Smooth muscle cell (in vitro differentiated cells): ENCODE results near the gene FAR2. TPM values are rescaled to one million over a fixed set of nuclear protein-coding genes. Genes with fewer than 3 reads are reported as not detected.

Experiments used
- DNase-seq: peaks from one replicate; lab custom pipeline; 2025; ENCODE audit not compliant: unreplicated experiment; lab: John Stamatoyannopoulos, UW
- H2AFZ ChIP-seq: fragments of 200-600 bp; sonication (generic); 2 replicates; pipeline ENCODE4 v1.6.0; 2016; ENCODE audit warnings: antibody characterized with exemption, low read depth, mild to moderate bottlenecking
- H3F3A ChIP-seq: fragments of 200-600 bp; sonication (generic); 2 replicates; pipeline ENCODE4 v1.6.0; 2017; ENCODE audit warnings: antibody characterized with exemption, low read depth
- H3K27ac ChIP-seq: fragments of 200-600 bp; sonication (generic); 2 replicates; pipeline ENCODE4 v1.5.1; 2016; ENCODE audit warnings: low read depth, mild to moderate bottlenecking
- H3K27me3 ChIP-seq: fragments of 200-600 bp; sonication (generic); 2 replicates; pipeline ENCODE4 v1.6.1; 2016; ENCODE audit warnings: low read depth, mild to moderate bottlenecking
- H3K36me3 ChIP-seq: fragments of 200-600 bp; sonication (generic); 2 replicates; pipeline ENCODE4 v1.5.1; 2016; ENCODE audit warnings: low read depth
- H3K4me1 ChIP-seq: fragments of 200-600 bp; sonication (generic); 2 replicates; pipeline ENCODE4 v1.5.1; 2016; ENCODE audit warnings: low read depth
- H3K4me2 ChIP-seq: fragments of 200-600 bp; sonication (generic); 2 replicates; pipeline ENCODE4 v1.6.0; 2016; ENCODE audit warnings: mild to moderate bottlenecking
- H3K4me3 ChIP-seq: fragments of 200-600 bp; sonication (generic); 2 replicates; pipeline ENCODE4 v1.5.1; 2016; ENCODE audit warnings: mild to moderate bottlenecking
- H3K79me2 ChIP-seq: fragments of 200-600 bp; sonication (generic); 2 replicates; pipeline ENCODE4 v1.6.0; 2016; ENCODE audit warnings: low read depth, mild to moderate bottlenecking
- H3K9ac ChIP-seq: fragments of 200-600 bp; sonication (generic); 2 replicates; pipeline ENCODE4 v1.6.0; 2016; ENCODE audit warnings: low read depth
- H3K9me3 ChIP-seq: fragments of 200-600 bp; sonication (generic); replicated peaks from 2 replicates; pipeline ENCODE4 v1.5.1; 2016; ENCODE audit warnings: low read depth
- H4K20me1 ChIP-seq: fragments of 200-600 bp; sonication (generic); 2 replicates; pipeline ENCODE4 v1.6.0; 2016; ENCODE audit warnings: low read depth
- CTCF ChIP-seq: fragments of 200-600 bp; sonication (generic); IDR thresholded peaks from 2 replicates; pipeline ENCODE4 v1.5.1; 2017; ENCODE audit warnings: borderline replicate concordance, mild to moderate bottlenecking, antibody characterized with exemption; ENCODE audit not compliant: insufficient read depth, poor library complexity, severe bottlenecking
- WGBS: methylation state at CpG from one replicate; pipeline ENCODE4 v1.1.7; 2016; ENCODE audit warnings: low lambda C conversion rate; 5-methylcytosine and 5-hydroxymethylcytosine counted together
- polyA plus RNA-seq: library from polyadenylated mRNA; unstranded; fragments of >200 nt; fragmentation: Nextera tagmentation; extraction: Ambion mirVana; gene quantifications from 2 replicates; pipeline ENCODE4 v1.2.1, GENCODE V29; 2016
- total RNA-seq: library from RNA; depleted of rRNA; stranded (reverse); fragments of >200 nt; gene quantifications from 2 replicates; pipeline ENCODE4 v1.2.3, GENCODE V29; 2014

FAR2 gene
- total and polyA plus RNA-seq, 2 experiments from 2014 or later = 1.5 to 8.5 TPM

- no peak overlapping the region for H2AFZ ChIP-seq
- DNase-seq = no peak
- H3K4me2 ChIP-seq = no peak overlapping the region
- H3K4me3 ChIP-seq = no peak overlapping the region
- H3K4me1 ChIP-seq = no peaks in the 10 kb centered on the region
- H3K27me3 ChIP-seq = peaks cover 7% of the 10 kb centered on the region
- no peaks in the 10 kb centered on the region for H3K36me3 ChIP-seq
- H3K79me2 ChIP-seq = no peaks in the 10 kb centered on the region
- H3K9me3 ChIP-seq = no peaks in the 10 kb centered on the region
- no peaks in the 10 kb centered on the region for H4K20me1 ChIP-seq
- no peak overlapping the region for H3K27ac ChIP-seq
- H3K9ac ChIP-seq = no peak overlapping the region
- H3F3A ChIP-seq = no peaks in the 10 kb centered on the region
- no peak for TF ChIP-seq CTCF
Measured at GRCh38 chr12:29146196-29146595, 2.9 kb upstream of the FAR2 start.

- H3K4me1 ChIP-seq = no peaks in the 10 kb centered on the region
- no peak for TF ChIP-seq CTCF
- peaks cover 7% of the 10 kb centered on the region for H3K27me3 ChIP-seq
- no peak overlapping the region for H3K27ac ChIP-seq
- H3K9me3 ChIP-seq = no peaks in the 10 kb centered on the region
- H3F3A ChIP-seq = no peaks in the 10 kb centered on the region
- H2AFZ ChIP-seq = peak overlapping the region; percentile 98
- H3K4me3 ChIP-seq = peak overlapping the region; percentile 73
- H3K36me3 ChIP-seq = no peaks in the 10 kb centered on the region
- H4K20me1 ChIP-seq = no peaks in the 10 kb centered on the region
- H3K79me2 ChIP-seq = no peaks in the 10 kb centered on the region
- peak overlapping the region; percentile 99 for H3K4me2 ChIP-seq
- no peak for DNase-seq
- no peak overlapping the region for H3K9ac ChIP-seq
- 25% methylated on average over 14 of the region's 14 CpGs for WGBS
Measured at GRCh38 chr12:29147731-29148595, 1.1 kb upstream of the FAR2 start.

- Histone ChIP-seq H3K9me3 (no peaks in the 10 kb centered on the region), H3K79me2 (no peaks in the 10 kb centered on the region), H3K4me2 (peak overlapping the region; percentile 99), H3K27ac (no peak overlapping the region), H2AFZ (peak overlapping the region; percentile 98), H3K4me1 (no peaks in the 10 kb centered on the region), H3F3A (no peaks in the 10 kb centered on the region), H3K27me3 (peaks cover 7% of the 10 kb centered on the region), H3K9ac (peak overlapping the region; percentile 24), H4K20me1 (no peaks in the 10 kb centered on the region), H3K4me3 (peak overlapping the region; percentile 73), H3K36me3 (no peaks in the 10 kb centered on the region)
- no peak for TF ChIP-seq CTCF
- WGBS = 7% methylated on average over 8 of the region's 10 CpGs
- DNase-seq = no peak
Measured at GRCh38 chr12:29148596-29148910, 525 bp upstream of the FAR2 start.
